GM21619 (cell line): ENCODE data around the gene DNM3.

Experiments used
- ATAC-seq: cut with Tn5 transposase; IDR thresholded peaks from one replicate; pipeline ENCODE4 v1.9.1; 2021; ENCODE audit not compliant: unreplicated experiment

The DNM3 gene

GRCh38 chr1:172135076-172135672 lies 293.9 kb downstream of the DNM3 start:
- ATAC-seq = no peak

- no peak for ATAC-seq
Measured at GRCh38 chr1:172135978-172136610, 294.8 kb downstream of the DNM3 start.

GRCh38 chr1:172136925-172137324 lies 295.6 kb downstream of the DNM3 start:
- no peak for ATAC-seq

GRCh38 chr1:172137703-172138454 lies 296.6 kb downstream of the DNM3 start:
- no peak for ATAC-seq

GRCh38 chr1:172138634-172139033 lies 297.3 kb downstream of the DNM3 start:
- ATAC-seq = no peak

GRCh38 chr1:172139196-172139595 lies 297.9 kb downstream of the DNM3 start:
- ATAC-seq = no peak

GRCh38 chr1:172140072-172140471 lies 298.8 kb downstream of the DNM3 start:
- no peak for ATAC-seq

GRCh38 chr1:172140591-172140990 lies 299.3 kb downstream of the DNM3 start:
- ATAC-seq = no peak

- no peak for ATAC-seq
Measured at GRCh38 chr1:172141341-172141881, 300.1 kb downstream of the DNM3 start.

GRCh38 chr1:172142324-172142723 lies 301.0 kb downstream of the DNM3 start:
- ATAC-seq = no peak

- ATAC-seq = no peak
Measured at GRCh38 chr1:172143384-172144055, 302.2 kb downstream of the DNM3 start.

- ATAC-seq = no peak
Measured at GRCh38 chr1:172144445-172145061, 303.3 kb downstream of the DNM3 start.

GRCh38 chr1:172145231-172145651 lies 303.9 kb downstream of the DNM3 start:
- ATAC-seq = no peak

GRCh38 chr1:172145656-172146055 lies 304.4 kb downstream of the DNM3 start:
- no peak for ATAC-seq

GRCh38 chr1:172146141-172146850 lies 305.0 kb downstream of the DNM3 start:
- no peak for ATAC-seq

GRCh38 chr1:172147541-172147940 lies 306.2 kb downstream of the DNM3 start:
- ATAC-seq = no peak

GRCh38 chr1:172148213-172148612 lies 306.9 kb downstream of the DNM3 start:
- ATAC-seq = no peak

GRCh38 chr1:172148707-172149106 lies 307.4 kb downstream of the DNM3 start:
- no peak for ATAC-seq

GRCh38 chr1:172149346-172149745 lies 308.0 kb downstream of the DNM3 start:
- no peak for ATAC-seq

- peak; percentile 93 for ATAC-seq
Measured at GRCh38 chr1:172154551-172154950, 313.3 kb downstream of the DNM3 start.
